Posterior vena cava (tissue), 2 donors: ENCODE results near the gene UBTD2. TPM values are rescaled to one million over a fixed set of nuclear protein-coding genes. Genes with fewer than 3 reads are reported as not detected.
"Not testable (repeated sequence)": the region's sequence is repeated elsewhere in the genome, so short reads cannot be mapped to it uniquely, and the experiment has no call there.

Experiments used
- DNase-seq: peaks from one replicate; pipeline ENCODE4 v3.0.0-alpha.2; 2020; ENCODE audit warnings: low spot score
- intact Hi-C, 2 donors: fragments of 100-400 bp; cut with DNase I; formaldehyde crosslinking; loops; one replicate each; pipeline versions ENCODE4 v1.14.1 to v1.14.2; 2022 to 2023
- total RNA-seq, 2 donors: library from RNA; stranded (reverse); fragmentation: NEBNext Ultra II Directional; extraction: Animal tissue kit (Norgen Biotek cat#: 25700); gene quantifications; one replicate each; pipeline ENCODE4 v1.2.1, GENCODE V29; 2021
- donor health status: DM: yes; HTN: yes; CAD: no.
- donor health status: DM: yes; HTN: yes; CAD: no.

UBTD2 gene
- total RNA-seq, 2 donors from 2014 or later, result 18.7 to 24.0 TPM

GRCh38 chr5:172299916-172300439 is 16.4 kb upstream of the UBTD2 start:
- intact Hi-C loops, result no loop called here
- DNase-seq, result no peak

DNA sequence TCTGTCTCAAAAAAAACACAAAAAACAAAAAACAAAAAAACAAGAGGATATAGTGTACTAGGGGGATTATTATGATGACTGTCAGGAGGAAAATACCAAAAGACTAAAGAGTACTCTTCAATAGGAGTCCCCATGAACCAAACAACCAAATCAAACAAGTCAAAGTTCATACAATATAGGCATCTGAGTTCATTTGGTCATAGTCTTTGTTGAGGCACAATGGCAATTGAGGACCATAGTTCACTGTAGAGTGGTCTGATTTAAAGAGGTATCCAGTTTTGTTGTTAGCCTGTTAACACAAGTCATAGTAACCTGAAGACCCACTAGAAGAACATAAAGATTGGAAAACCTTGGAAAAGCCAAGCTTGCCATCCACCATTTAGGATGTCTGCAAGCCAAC is 11.3 kb upstream of the UBTD2 start:
- intact Hi-C loops, result no loop called here
- no peak for DNase-seq

- DNase-seq, result no peak
- intact Hi-C loops, result no loop called here
These were observed 10.3 kb upstream of the UBTD2 start for GRCh38 chr5:172293745-172294342.

GRCh38 chr5:172293054-172293744 is 9.6 kb upstream of the UBTD2 start:
- intact Hi-C loops, result no loop called here
- peak; percentile 83 for DNase-seq

DNA sequence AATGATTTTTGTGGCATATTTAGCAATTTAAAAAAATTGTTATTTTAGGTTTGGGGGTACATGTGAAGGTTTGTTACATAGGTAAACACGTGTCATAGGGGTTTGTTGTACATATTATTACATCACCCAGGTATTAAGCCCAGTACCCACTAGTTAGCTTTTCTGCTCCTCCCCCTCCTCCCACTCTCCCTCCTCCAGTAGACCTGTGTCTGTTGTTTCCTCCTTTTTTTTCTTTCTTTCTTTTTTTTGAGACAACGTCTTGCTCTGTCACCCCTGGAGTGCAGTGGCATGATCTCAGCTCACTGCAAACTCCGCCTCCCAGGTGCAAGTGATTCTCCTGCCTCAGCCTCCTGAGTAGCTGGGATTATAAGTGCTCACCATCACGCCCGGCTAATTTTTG is 8.3 kb upstream of the UBTD2 start:
- DNase-seq, intact Hi-C loops: not testable (repeated sequence)

- DNase-seq, result no peak
- intact Hi-C loops, result loop anchor here (10.0 kb wide), 1 partner anchor 184 kb away; no protein-coding TSS in a partner anchor
These were observed 4.9 kb upstream of the UBTD2 start for GRCh38 chr5:172288465-172288864.

GRCh38 chr5:172287140-172287539 is 3.6 kb upstream of the UBTD2 start:
- not testable (repeated sequence) for DNase-seq
- intact Hi-C loops, result loop anchor here (10.0 kb wide), 1 partner anchor 182 kb away; no protein-coding TSS in a partner anchor

DNA sequence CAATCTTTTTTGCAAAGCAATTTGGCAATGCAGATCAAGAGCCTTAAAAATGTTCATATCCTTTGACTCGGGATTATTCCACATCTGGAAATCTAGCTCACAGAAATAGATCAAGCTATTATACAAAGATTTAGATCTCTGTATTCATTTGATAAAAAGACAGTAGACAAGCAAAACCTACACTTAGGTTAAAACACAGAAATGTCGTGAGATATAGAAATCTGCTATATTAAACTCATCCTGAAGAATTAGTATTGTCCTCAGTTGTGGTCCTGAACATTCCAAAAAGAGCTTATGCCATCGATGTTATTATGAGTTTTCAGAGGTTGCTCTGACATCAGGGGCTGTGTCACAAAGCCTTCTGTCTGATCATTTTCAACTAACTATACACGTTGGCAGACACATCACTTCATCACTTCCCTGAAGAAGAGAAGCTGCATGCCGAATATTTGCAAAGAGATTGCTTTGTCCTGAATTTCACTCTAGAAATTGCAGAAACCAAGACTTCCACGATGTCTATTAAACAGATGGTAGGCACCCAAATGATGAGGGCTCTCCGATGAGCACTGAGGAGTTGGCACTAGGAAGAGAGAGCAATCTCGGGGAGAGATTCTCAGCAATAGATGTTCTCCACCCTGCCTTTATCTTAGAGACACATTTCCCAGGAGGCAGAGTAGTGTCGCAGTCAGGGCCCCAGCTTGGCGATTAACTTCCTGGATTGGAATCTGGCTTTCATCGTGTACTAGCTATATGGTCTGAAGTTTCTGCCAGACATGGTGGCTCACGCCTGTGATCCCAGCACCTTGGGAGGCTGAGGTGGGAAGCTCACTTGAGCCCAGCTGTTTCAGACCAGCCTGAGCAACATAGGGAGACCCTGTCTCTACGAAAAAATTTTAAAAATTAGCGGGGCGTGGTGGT is 1.9 kb upstream of the UBTD2 start:
- intact Hi-C loops, result loop anchor here (10.0 kb wide), 1 partner anchor 181 kb away; no protein-coding TSS in a partner anchor
- no peak for DNase-seq

DNA sequence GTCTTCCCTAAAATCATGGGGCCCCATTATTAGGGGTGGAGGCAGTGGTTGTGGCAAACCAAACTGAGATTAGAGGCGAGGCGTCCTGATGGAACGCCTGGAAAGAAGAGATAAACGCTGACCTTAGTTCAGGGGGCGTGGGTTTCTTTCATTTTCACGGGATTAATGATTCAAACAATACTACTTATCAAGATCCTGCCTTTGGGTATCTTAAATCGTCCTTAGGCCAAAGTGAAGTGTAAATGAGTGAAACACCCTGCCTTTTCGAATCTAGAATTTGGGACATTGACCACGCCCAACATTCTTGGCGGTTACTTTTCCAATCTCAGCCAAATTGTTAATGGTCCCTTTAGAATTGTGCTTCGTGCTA is 1.0 kb upstream of the UBTD2 start:
- no peak for DNase-seq

GRCh38 chr5:172283862-172284610 is 472 bp upstream of the UBTD2 start:
- intact Hi-C loops, result loop anchor here (10.0 kb wide), 1 partner anchor 179 kb away; no protein-coding TSS in a partner anchor
- DNase-seq, result peak; percentile 94

More for the DNA sequence above, 1.0 kb upstream of the UBTD2 start:
- intact Hi-C loops, result loop anchor here (10.0 kb wide), 1 partner anchor 180 kb away; no protein-coding TSS in a partner anchor

DNA sequence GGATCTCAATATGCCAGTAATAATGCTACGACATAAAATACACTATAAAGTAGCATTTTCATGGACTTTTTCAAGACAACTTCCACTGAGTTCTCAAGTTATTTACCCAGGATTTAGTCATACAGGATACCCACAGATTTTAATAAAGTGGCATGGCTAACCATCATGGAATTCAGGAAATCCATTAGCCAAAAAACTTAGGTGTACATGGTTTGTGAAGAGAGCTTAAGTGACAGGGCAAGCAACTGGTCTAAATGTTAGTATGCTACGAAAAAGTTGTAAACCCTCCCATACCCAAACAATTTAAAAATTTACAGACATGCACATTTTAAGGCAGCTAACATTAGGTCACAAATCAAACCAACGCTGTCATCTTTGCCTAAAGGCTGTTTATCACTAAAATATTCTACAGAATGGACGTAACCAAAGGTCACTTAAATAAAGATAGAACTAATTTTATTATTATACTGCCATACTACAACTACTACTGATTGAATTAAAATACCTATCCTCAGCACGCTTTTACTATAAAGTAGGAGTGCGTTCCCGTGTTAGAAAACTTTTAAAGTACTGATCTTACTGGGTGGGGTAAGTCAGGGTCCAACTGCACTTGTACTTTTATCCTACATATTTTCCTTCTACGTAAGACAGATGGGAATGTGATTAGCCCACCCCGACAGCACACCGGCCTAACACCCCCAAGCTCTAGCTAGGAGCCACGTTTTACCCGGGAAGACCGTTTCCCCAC is 1.1 kb downstream of the UBTD2 start:
- DNase-seq, result no peak
- intact Hi-C loops, result loop anchor here (10.0 kb wide), 1 partner anchor 178 kb away; no protein-coding TSS in a partner anchor

DNA sequence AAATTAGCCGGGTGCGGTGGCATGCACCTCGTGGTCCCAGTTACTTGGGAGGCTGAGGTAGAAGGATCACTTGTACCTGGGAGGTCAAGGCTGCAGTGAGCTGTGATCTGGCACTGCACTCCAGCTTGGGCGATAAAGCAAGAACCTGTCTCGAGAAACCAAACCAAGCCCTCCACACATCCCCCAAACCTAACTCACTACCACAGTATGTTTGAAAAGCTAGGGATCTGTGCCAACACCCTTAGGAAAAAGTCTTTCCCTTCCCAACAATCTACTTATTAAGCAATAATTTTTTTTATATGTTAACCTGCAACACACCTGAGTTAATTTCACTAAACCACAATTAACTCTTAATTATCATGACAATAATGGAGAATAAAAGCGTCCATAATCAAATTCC is 2.2 kb downstream of the UBTD2 start:
- intact Hi-C loops, result loop anchor here (10.0 kb wide), 1 partner anchor 177 kb away; no protein-coding TSS in a partner anchor

GRCh38 chr5:172280929-172281328 is 2.6 kb downstream of the UBTD2 start:
- intact Hi-C loops, result loop anchor here (10.0 kb wide), 1 partner anchor 176 kb away; no protein-coding TSS in a partner anchor
- no peak for DNase-seq

More for the DNA sequence above, 2.2 kb downstream of the UBTD2 start:
- no peak for DNase-seq

DNA sequence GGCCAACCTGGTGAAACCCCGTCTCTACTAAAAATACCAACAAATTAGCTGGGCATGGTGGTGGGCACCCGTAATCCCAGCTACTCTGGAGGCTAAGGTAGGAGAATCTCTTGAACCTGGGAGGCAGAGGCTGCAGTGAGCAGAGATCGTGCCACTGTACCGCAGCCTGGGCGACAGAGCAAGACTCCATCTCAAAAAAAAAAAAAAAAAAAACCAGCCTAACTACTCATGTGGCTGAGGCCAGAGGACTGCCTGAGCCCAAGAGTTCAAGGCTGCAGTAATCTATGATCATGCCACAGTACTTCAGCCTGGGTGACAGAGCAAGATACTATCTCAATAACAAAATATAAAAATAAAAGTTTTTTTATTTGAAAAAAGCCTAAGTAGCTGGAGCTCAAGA is 3.2 kb downstream of the UBTD2 start:
- DNase-seq, result no peak
- intact Hi-C loops, result loop anchor here (10.0 kb wide), 1 partner anchor 176 kb away; no protein-coding TSS in a partner anchor

DNA sequence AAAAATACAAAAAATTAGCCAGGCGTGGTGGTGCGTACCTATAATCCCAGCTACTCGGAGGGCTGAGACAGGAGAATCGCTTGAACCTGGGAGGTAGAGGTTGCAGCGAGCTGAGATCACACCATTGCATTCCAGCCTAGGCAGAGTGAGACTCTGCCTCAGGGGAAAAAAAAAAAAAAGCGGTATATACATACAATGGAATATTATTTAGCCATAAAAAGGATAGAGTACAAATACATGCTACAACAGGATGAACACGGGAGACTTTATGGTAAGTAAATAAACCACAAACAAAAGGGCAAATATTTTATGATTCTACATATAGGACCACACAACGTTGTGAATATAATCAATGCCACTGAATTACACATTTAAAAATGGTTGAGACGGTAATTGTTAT is 5.2 kb downstream of the UBTD2 start:
- intact Hi-C loops, result no loop called here
- no peak for DNase-seq

- intact Hi-C loops, result no loop called here
These were observed 7.3 kb downstream of the UBTD2 start for GRCh38 chr5:172276214-172276613.

DNA sequence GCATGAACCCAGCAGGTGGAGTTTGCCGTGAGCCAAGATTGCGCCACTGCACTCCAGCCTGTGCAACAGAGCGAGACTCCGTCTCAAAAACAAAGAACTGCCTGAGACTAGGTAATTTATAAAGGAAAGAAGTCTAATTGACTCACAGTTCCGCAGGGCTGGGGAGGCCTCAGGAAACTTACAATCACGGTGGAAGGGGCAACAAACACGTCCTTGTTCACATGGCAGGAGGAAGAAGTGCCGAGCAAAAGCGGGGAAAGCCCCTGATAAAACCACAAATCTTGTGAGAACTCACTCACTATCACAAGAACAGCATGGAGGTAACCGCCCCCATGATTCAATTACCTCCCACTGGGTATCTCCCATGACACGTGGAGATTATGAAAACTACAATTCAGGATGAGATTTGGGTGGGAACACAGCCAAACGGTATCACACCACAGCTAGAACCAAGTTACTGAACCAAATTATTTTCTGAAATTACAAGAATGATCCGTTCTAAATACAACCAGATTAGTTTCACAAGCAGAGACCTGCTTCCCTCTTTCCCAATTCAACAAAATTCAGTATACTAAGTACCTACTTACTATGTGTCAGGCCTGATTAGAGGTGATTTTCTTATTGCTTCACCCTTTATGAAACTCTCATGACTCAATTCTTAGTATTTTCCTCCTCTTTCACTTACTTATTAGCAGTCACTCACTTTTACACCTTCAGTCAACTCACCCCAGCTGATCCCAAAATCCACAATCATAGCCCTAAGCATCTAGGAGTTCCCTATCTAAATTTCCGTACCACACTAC is 8.4 kb downstream of the UBTD2 start:
- intact Hi-C loops, result no loop called here
- DNase-seq, result no peak

More at GRCh38 chr5:172276214-172276613, 7.3 kb downstream of the UBTD2 start:
- DNase-seq, result no peak
